Aorta (tissue), 5 donors: ENCODE data around the gene ARHGAP24. TPM values are rescaled to one million over a fixed set of nuclear protein-coding genes. Genes with fewer than 3 reads are reported as not detected.
A peak's percentile ranks its signal among the peaks of the same experiment; 100 is the strongest.
"Not testable (repeated sequence)": the region's sequence is repeated elsewhere in the genome, so short reads cannot be mapped to it uniquely, and the experiment has no call there.

Source experiments
- ATAC-seq: fragments of 200-7000 bp; cut with Tn5 transposase; one replicate; pipeline ENCODE4 v1.9.1; 2022; ENCODE audit warnings: moderate library complexity; ENCODE audit not compliant: low FRiP score
- DNase-seq, 2 donors: peaks; one replicate each; pipeline ENCODE4 v3.0.0-alpha.2; 2020
- H3K27ac ChIP-seq, 2 donors: one replicate each; pipeline ENCODE4 v1.5.1; 2013; ENCODE audit warnings: low read length in 2 of 2, mild to moderate bottlenecking in 2 of 2, moderate library complexity in 2 of 2, control low read depth in 1 of 2, inconsistent platforms in 1 of 2, low read depth in 1 of 2
- H3K27me3 ChIP-seq, 2 donors: one replicate each; pipeline ENCODE4 v1.6.1; 2013; ENCODE audit warnings: control low read depth in 1 of 2, low read length in 1 of 2, mild to moderate bottlenecking in 1 of 2, moderate library complexity in 1 of 2; ENCODE audit not compliant: insufficient read depth in 2 of 2, control insufficient read depth in 1 of 2
- H3K36me3 ChIP-seq, 2 donors: one replicate each; pipeline ENCODE4 v1.6.1; 2013; ENCODE audit warnings: control low read depth in 1 of 2, low read length in 1 of 2, mild to moderate bottlenecking in 1 of 2; ENCODE audit not compliant: insufficient read depth in 2 of 2, control insufficient read depth in 1 of 2
- H3K4me1 ChIP-seq, 2 donors: one replicate each; pipeline ENCODE4 v1.6.1; 2013; ENCODE audit warnings: low read length in 2 of 2, control low read depth in 1 of 2, mild to moderate bottlenecking in 1 of 2, moderate library complexity in 1 of 2; ENCODE audit not compliant: insufficient read depth in 2 of 2, control insufficient read depth in 1 of 2
- H3K4me3 ChIP-seq, 2 donors: one replicate each; pipeline ENCODE4 v1.5.1; 2013; ENCODE audit warnings: low read length in 2 of 2, control low read depth in 1 of 2, mild to moderate bottlenecking in 1 of 2
- H3K9me3 ChIP-seq: one replicate; pipeline ENCODE4 v1.6.1; 2013; ENCODE audit warnings: mild to moderate bottlenecking, low read length; ENCODE audit not compliant: control insufficient read depth
- WGBS, 2 donors: extraction: QIAGEN DNeasy Blood & Tissue Kit; methylation state at CpG; one replicate each; pipeline ENCODE4 v1.1.7; 2013; 5-methylcytosine and 5-hydroxymethylcytosine counted together
- intact Hi-C, 2 donors: fragments of 100-400 bp; cut with DNase I; formaldehyde crosslinking; loops; one replicate each; pipeline versions ENCODE4 v1.14.2 to v1.15.0; 2022
- polyA plus RNA-seq, 2 donors: library from polyadenylated mRNA; stranded (reverse); fragments of 200-250 nt; gene quantifications; one replicate each; pipeline ENCODE4 v1.2.3, GENCODE V29; 2013
- total RNA-seq, 2 donors: library from RNA; stranded (reverse); fragmentation: NEBNext Ultra II Directional; extraction: Animal tissue kit (Norgen Biotek cat#: 25700); gene quantifications; one replicate each; pipeline ENCODE4 v1.2.1, GENCODE V29; 2021
- donor health status: healthy with polysubstance abuse.
- donor health status: Bipolar disorder and iron deficiency.
- donor health status: DM: no; HTN: no; CAD: no.
- donor health status: DM: no; HTN: no; CAD: no.
- donor health status: DM: yes; HTN: yes; CAD: no.

The ARHGAP24 gene
- total and polyA plus RNA-seq, 4 donors: 13.4 to 35.2 (median 34.0) TPM

- Histone ChIP-seq H3K4me3 (no peak overlapping the region), H3K36me3 (no peaks in the 10 kb centered on the region), H3K9me3 (no peaks in the 10 kb centered on the region), H3K4me1 (no peaks in the 10 kb centered on the region), H3K27ac (peak overlapping the region in 1 of 2 donors; percentile 44), H3K27me3 (no peaks in the 10 kb centered on the region)
- intact Hi-C loops: no loop called here
- 18 to 21% methylated on average over 7 of the region's 7 CpGs for WGBS, 2 donors
- peak; percentile 71 for ATAC-seq
- peak in 1 of 2 donors; percentile 75 for DNase-seq
Measured at GRCh38 chr4:85842540-85842939, 367.6 kb downstream of the ARHGAP24 start.

DNA sequence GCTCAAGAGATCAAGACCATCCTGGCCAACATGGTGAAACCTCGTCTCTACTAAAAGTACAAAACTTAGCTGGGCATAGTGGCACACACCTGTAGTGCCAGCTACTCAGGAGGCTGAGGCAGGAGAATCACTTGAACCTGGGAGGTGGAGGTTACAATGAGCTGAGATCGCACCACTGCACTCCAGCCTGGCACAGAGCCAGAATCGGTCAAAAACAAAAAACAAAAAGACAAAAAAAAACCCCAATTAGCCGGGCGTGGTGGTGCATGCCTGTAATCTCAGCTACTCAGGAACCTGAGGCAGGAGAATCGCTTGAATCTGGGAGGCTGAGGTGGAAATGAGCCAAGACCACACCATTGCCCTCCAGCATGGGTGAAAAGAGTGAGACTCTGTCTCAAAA lies 378.8 kb downstream of the ARHGAP24 start:
- H3K4me3 ChIP-seq, ATAC-seq, H3K9me3 ChIP-seq, H3K36me3 ChIP-seq, DNase-seq, intact Hi-C loops, H3K4me1 ChIP-seq, H3K27me3 ChIP-seq, H3K27ac ChIP-seq: not testable (repeated sequence)
- 91 to 94% methylated on average over 6 of the region's 6 CpGs for WGBS, 2 donors

DNA sequence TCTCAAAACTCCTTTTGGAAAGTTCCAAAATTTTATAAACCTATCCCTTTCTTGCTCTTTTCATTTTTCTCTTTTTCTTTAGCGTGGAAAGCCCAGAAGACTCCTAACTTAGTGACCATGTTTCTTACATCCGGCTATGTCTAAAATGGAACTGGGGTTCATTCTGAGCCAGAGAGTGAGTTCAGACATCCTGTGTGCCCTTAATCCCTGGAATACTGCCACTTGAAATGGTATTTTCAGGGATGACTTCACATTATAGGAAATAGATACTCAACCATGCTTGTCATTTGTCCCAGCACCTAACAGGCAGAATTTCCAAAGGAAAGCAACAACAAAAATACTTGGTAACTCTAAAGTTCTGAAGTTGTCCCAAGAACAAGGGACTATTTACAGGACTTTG lies 379.6 kb downstream of the ARHGAP24 start:
- Histone ChIP-seq H3K27ac (no peak overlapping the region), H3K4me1 (no peaks in the 10 kb centered on the region), H3K27me3 (no peaks in the 10 kb centered on the region), H3K36me3 (no peaks in the 10 kb centered on the region), H3K9me3 (no peaks in the 10 kb centered on the region), H3K4me3 (no peak overlapping the region)
- WGBS, 2 donors: 37 to 63% methylated on average over 2 of the region's 2 CpGs
- no peak for ATAC-seq
- intact Hi-C loops: no loop called here
- no peak for DNase-seq

DNA sequence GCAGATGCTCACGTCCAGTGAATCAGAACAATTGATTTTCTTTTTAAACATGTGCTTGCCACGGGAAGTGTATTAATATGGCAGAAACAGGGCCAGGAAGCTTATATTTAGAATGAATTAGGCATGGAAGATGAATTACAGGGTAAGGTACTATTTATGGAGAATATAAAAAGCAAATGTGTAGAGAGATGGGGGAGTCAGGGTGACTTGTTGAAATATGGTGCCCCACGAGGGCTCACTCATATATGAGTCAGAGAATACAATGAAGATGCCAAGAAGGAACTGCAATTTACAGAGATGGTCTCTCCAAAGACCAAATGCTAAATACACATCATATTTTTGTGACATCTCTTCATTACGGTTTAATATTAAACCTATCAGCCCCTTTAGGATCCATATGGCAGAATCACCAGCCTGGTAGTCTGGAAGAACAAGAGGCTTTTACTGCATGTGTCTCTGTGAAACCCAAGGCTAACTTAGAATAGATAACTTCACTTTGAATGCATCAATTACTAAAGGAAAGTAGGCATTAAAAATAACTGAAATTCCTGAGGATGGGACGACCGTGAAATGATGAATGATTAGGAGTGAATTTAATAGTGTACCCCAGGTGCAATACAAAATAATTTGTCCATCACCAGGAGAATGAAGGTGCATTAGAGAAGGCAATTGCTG lies 385.3 kb downstream of the ARHGAP24 start:
- Histone ChIP-seq H3K36me3 (no peaks in the 10 kb centered on the region), H3K27ac (peak overlapping the region in 1 of 2 donors; percentile 9), H3K9me3 (no peaks in the 10 kb centered on the region), H3K4me1 (peaks cover 2 to 5% of the 10 kb centered on the region in 2 donors), H3K4me3 (no peak overlapping the region), H3K27me3 (no peaks in the 10 kb centered on the region)
- ATAC-seq (no peak), DNase-seq (no peak)
- WGBS, 2 donors: 22 to 23% methylated on average over 6 of the region's 6 CpGs
- intact Hi-C loops: loop anchor here in 1 of 2 donors (5.0 to 10.0 kb wide), 2 partner anchors 33 to 105 kb away; no protein-coding TSS in a partner anchor

DNA sequence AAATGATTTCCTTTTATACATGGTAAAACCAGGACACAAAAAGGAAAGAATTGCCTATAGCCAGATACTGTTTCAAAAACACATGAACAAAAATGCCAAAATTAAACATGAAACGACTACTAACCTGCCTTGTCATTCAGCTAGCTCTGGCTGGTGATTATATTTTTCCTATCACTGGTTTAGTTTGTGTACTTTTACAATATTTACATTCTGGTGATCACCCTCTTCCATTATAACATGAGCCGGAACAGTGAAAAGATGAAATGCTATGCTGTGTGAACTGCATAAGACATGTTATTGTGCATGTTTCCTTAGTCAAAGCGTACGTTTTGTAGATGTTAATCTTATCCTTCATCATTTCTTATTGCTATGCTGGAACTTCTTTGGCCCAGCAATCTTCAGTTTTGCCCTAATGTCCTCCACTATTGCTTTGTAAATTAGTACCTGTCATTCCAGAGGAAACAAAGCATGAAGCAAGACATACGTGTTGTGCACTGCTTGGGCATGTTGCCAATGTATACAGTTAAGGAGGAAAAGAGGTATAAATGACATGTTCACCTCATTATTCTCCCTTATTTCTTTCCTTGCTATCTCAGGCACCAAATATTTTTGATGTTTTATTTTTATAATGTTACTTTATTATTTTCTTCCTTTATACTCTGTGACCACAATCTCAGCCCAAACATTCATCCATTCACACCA lies 386.3 kb downstream of the ARHGAP24 start:
- DNase-seq (no peak), ATAC-seq (no peak)
- no peaks in the 10 kb centered on the region for H3K36me3 ChIP-seq
- no peaks in the 10 kb centered on the region for H3K9me3 ChIP-seq
- H3K4me1 ChIP-seq: peaks cover 2 to 5% of the 10 kb centered on the region in 2 donors
- H3K4me3 ChIP-seq: no peak overlapping the region
- intact Hi-C loops: loop anchor here in 1 of 2 donors (5.0 to 10.0 kb wide), 2 partner anchors 34 to 104 kb away; no protein-coding TSS in a partner anchor
- peak overlapping the region; percentile 67 to 68 for H3K27ac ChIP-seq
- H3K27me3 ChIP-seq: no peaks in the 10 kb centered on the region
- WGBS, 2 donors: 29 to 31% methylated on average over 5 of the region's 5 CpGs

DNA sequence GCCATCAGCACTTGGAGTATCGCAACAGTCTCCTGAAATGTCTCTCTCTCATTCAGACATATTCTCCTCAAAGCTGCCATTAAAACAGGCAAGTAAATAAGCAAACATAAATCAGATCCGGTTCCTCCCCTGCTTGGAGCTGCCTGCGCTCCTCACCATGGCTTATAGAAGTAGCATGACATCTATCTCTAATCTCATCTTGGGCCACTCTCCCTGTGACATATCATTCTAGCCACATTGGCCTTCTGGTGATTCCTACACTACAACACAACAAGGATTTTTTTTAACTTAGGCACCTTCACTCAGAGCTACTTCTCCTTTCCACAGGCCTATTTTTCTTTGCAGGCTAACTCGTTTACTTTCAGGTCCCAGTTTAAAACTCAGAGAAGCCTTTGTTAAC lies 387.9 kb downstream of the ARHGAP24 start:
- H3K27me3 ChIP-seq: no peaks in the 10 kb centered on the region
- H3K4me1 ChIP-seq: peaks cover 3 to 9% of the 10 kb centered on the region in 2 donors
- H3K27ac ChIP-seq: peak overlapping the region in 1 of 2 donors; percentile 45
- H3K4me3 ChIP-seq: no peak overlapping the region
- H3K36me3 ChIP-seq: no peaks in the 10 kb centered on the region
- DNase-seq: no peak
- H3K9me3 ChIP-seq: no peaks in the 10 kb centered on the region
- WGBS, 2 donors: 85 to 86% methylated on average over 4 of the region's 4 CpGs
- intact Hi-C loops: loop anchor here in 1 of 2 donors (5.0 to 10.0 kb wide), 2 partner anchors 36 to 102 kb away; no protein-coding TSS in a partner anchor
- ATAC-seq: no peak

- Histone ChIP-seq H3K27ac (peak overlapping the region in 1 of 2 donors; percentile 28), H3K27me3 (no peaks in the 10 kb centered on the region), H3K4me3 (no peak overlapping the region), H3K9me3 (no peaks in the 10 kb centered on the region), H3K4me1 (peaks cover 4 to 14% of the 10 kb centered on the region in 2 donors), H3K36me3 (no peaks in the 10 kb centered on the region)
- no peak for ATAC-seq
- 50 to 54% methylated on average over 5 of the region's 5 CpGs for WGBS, 2 donors
- no peak for DNase-seq
- intact Hi-C loops: loop anchor here in 1 of 2 donors (5.0 to 10.0 kb wide), 2 partner anchors 37 to 100 kb away; no protein-coding TSS in a partner anchor
Measured at GRCh38 chr4:85864259-85865205, 389.6 kb downstream of the ARHGAP24 start.

DNA sequence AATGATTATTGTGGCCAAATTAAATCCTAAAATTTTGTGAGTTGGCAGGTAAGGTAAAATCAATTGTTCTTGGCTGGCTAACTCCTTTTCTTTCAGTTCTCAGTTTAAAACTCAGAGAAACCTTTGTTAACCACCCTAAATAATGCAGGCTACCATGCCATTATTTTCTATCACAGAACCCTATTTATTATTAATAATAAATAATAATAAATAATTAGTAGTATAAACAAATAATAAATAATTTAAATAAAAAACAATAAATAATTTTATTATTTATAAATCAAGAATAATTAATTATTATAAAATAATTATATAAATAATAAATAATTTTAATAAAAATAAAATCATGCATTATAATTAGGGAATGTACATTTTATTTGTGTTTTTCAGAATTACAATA lies 390.3 kb downstream of the ARHGAP24 start:
- ATAC-seq: no peak
- intact Hi-C loops: loop anchor here in 1 of 2 donors (10.0 kb wide), 1 partner anchor 100 kb away; no protein-coding TSS in a partner anchor

More for the DNA sequence above, 390.3 kb downstream of the ARHGAP24 start:
- Histone ChIP-seq H3K4me3 (no peak overlapping the region), H3K27ac (no peak overlapping the region), H3K36me3 (no peaks in the 10 kb centered on the region), H3K27me3 (no peaks in the 10 kb centered on the region), H3K9me3 (no peaks in the 10 kb centered on the region), H3K4me1 (peaks cover 4 to 13% of the 10 kb centered on the region in 2 donors)
- DNase-seq: no peak
